HCT116 (cell line): ENCODE measurements around the gene GNAT2. TPM values are rescaled to one million over a fixed set of nuclear protein-coding genes. Genes with fewer than 3 reads are reported as not detected.

Experiments
- ATAC-seq: fragments of 200-7000 bp; cut with Tn5 transposase; 2 replicates; pipeline ENCODE4 v1.9.1; 2020; ENCODE audit warnings: mild to moderate bottlenecking, moderate library complexity
- BruUV-seq: library from RNA; stranded (reverse); fragments of 400-500 nt; replicated peaks from 2 replicates; lab custom pipeline; 2021; lab: Mats Ljungman, UMichigan
- CTCF ChIA-PET: fragments of 300-600 bp; sonication (Branson Sonifier 250); formaldehyde crosslinking; loops from one replicate; lab custom pipeline; 2021; ENCODE audit warnings: antibody characterized with exemption; lab: Charles Lee
- POLR2A ChIA-PET: fragments of 300-600, 350-600 bp; sonication (Branson Sonifier 250); formaldehyde crosslinking; loops from one replicate; lab custom pipeline; 2021; ENCODE audit warnings: antibody characterized with exemption; lab: Charles Lee
- RAD21 ChIA-PET, 2 experiments: fragments of 300-600 bp; sonication (Branson Sonifier 250); formaldehyde crosslinking; loops; one replicate each; lab custom pipeline; 2023; ENCODE audit warnings: low total read pairs in 2 of 2; ENCODE audit not compliant: uncharacterized antibody in 2 of 2, unreplicated experiment in 2 of 2, low non-redundant PET in 1 of 2; lab: Charles Lee
- DNase-seq: peaks from one replicate; pipeline ENCODE4 v3.0.0-alpha.2; 2010; ENCODE audit warnings: low read depth, low spot score
- H2AFZ ChIP-seq: fragments of 200-600 bp; shearing (Covaris generic), sonication (generic); 2 replicates; pipeline ENCODE4 v1.6.1; 2017; ENCODE audit warnings: low read depth, mixed run types, mixed read lengths, antibody characterized with exemption, low read length; ENCODE audit not compliant: poor library complexity, severe bottlenecking
- H3K27ac ChIP-seq: 2 replicates; pipeline ENCODE4 v1.5.1; 2012; ENCODE audit warnings: low read depth, low read length
- H3K27me3 ChIP-seq: fragments of 200-600 bp; sonication (generic); 2 replicates; pipeline ENCODE4 v1.6.1; 2016; ENCODE audit warnings: mixed run types, low read length, mixed read lengths; ENCODE audit not compliant: insufficient read depth
- H3K36me3 ChIP-seq, 2 experiments: fragments of 200-500 bp in 1 of 2; fragments of 200-600 bp in 1 of 2; sonication (Bioruptor generic) in 1 of 2; sonication (generic) in 1 of 2; 2 replicates each; pipeline versions ENCODE4 v1.5.1 to v1.6.1; 2014 to 2016; ENCODE audit warnings: low read length in 2 of 2, inconsistent platforms in 1 of 2, mixed read lengths in 1 of 2, mixed run types in 1 of 2; ENCODE audit not compliant: insufficient read depth in 2 of 2, control insufficient read depth in 1 of 2
- H3K4me1 ChIP-seq, 2 experiments: fragments of 200-600 bp in 1 of 2; sonication (generic) in 1 of 2; 2 replicates each; pipeline versions ENCODE4 v1.5.1 to v1.6.1; 2012 to 2017; ENCODE audit warnings: low read length in 2 of 2, inconsistent platforms in 1 of 2, mild to moderate bottlenecking in 1 of 2, mixed read lengths in 1 of 2, mixed run types in 1 of 2, moderate library complexity in 1 of 2; ENCODE audit not compliant: insufficient read depth in 2 of 2, control insufficient read depth in 1 of 2
- H3K4me2 ChIP-seq: fragments of 200-600 bp; sonication (generic); 2 replicates; pipeline ENCODE4 v1.6.1; 2017; ENCODE audit warnings: mixed run types, low read length, mixed read lengths
- H3K4me3 ChIP-seq, 2 experiments: fragments of 200-600 bp in 1 of 2; sonication (generic) in 1 of 2; replicated peaks in 1 of 2; 2 replicates each; pipeline ENCODE4 v1.5.1; 2011 to 2016; ENCODE audit warnings: low read length in 2 of 2, control low read depth in 1 of 2, low read depth in 1 of 2, mild to moderate bottlenecking in 1 of 2, mixed read lengths in 1 of 2, mixed run types in 1 of 2
- H3K79me2 ChIP-seq: fragments of 200-600 bp; sonication (generic); 2 replicates; pipeline ENCODE4 v1.6.1; 2017; ENCODE audit warnings: mild to moderate bottlenecking, mixed run types, low read length, moderate library complexity, mixed read lengths; ENCODE audit not compliant: insufficient read depth
- H3K9ac ChIP-seq: fragments of 200-600 bp; sonication (generic); 2 replicates; pipeline ENCODE4 v1.6.1; 2016; ENCODE audit warnings: low read length, mixed read lengths
- H3K9me2 ChIP-seq: fragments of 200-600 bp; sonication (generic), shearing (Covaris generic); 2 replicates; pipeline ENCODE4 v1.6.1; 2017; ENCODE audit warnings: mixed run types, mild to moderate bottlenecking, moderate library complexity; ENCODE audit not compliant: insufficient read depth
- H3K9me3 ChIP-seq, 2 experiments: fragments of 200-500 bp in 1 of 2; fragments of 200-600 bp in 1 of 2; sonication (Bioruptor generic) in 1 of 2; sonication (generic) in 1 of 2; 2 replicates each; pipeline ENCODE4 v1.6.1; 2014 to 2017; ENCODE audit warnings: low read length in 2 of 2, mixed read lengths in 2 of 2, inconsistent platforms in 1 of 2, low read depth in 1 of 2, mild to moderate bottlenecking in 1 of 2, mixed run types in 1 of 2, moderate library complexity in 1 of 2; ENCODE audit not compliant: control insufficient read depth in 1 of 2, insufficient read depth in 1 of 2
- H4K20me1 ChIP-seq: fragments of 200-600 bp; sonication (generic), shearing (Covaris generic); 2 replicates; pipeline ENCODE4 v1.6.1; 2017; ENCODE audit warnings: mixed run types, mild to moderate bottlenecking, moderate library complexity; ENCODE audit not compliant: insufficient read depth
- ATF3 ChIP-seq: IDR thresholded peaks from 2 replicates; pipeline ENCODE4 v1.6.1; 2012
- CBX3 ChIP-seq: IDR thresholded peaks from 2 replicates; pipeline ENCODE4 v1.6.1; 2012; ENCODE audit warnings: low read depth
- CEBPB ChIP-seq: IDR thresholded peaks from 2 replicates; pipeline ENCODE4 v1.6.1; 2012; ENCODE audit warnings: low read depth
- CTCF ChIP-seq, 3 experiments: fragments of 200-600 bp in 1 of 3; sonication (generic) in 1 of 3; IDR thresholded peaks in 2 of 3; conservative IDR thresholded peaks in 1 of 3; 2 replicates each; pipeline ENCODE4 v1.5.1; 2012 to 2017; ENCODE audit warnings: low read depth in 2 of 3, low read length in 2 of 3, antibody characterized with exemption in 1 of 3, borderline replicate concordance in 1 of 3, control low read depth in 1 of 3, mild to moderate bottlenecking in 1 of 3, mixed read lengths in 1 of 3, mixed run types in 1 of 3, moderate library complexity in 1 of 3; ENCODE audit not compliant: insufficient read depth in 1 of 3
- EZH2 ChIP-seq: fragments of 200-600 bp; sonication (generic); IDR thresholded peaks from 2 replicates; pipeline ENCODE4 v1.6.1; 2017; ENCODE audit warnings: antibody characterized with exemption, mixed run types
- FOSL1 ChIP-seq: IDR thresholded peaks from 2 replicates; pipeline ENCODE4 v1.6.1; 2012; ENCODE audit warnings: low read depth
- JUND ChIP-seq: IDR thresholded peaks from 2 replicates; pipeline ENCODE4 v1.6.1; 2012
- POLR2AphosphoS5 ChIP-seq: IDR thresholded peaks from 2 replicates; pipeline ENCODE4 v1.6.1; 2011; ENCODE audit warnings: mild to moderate bottlenecking, low read depth, low read length, moderate library complexity
- RAD21 ChIP-seq: IDR thresholded peaks from 2 replicates; pipeline ENCODE4 v1.6.1; 2012; ENCODE audit warnings: low read depth, mild to moderate bottlenecking
- ZBTB33 ChIP-seq: IDR thresholded peaks from 2 replicates; pipeline ENCODE4 v1.6.1; 2011; ENCODE audit warnings: mild to moderate bottlenecking, low read length, moderate library complexity; ENCODE audit not compliant: insufficient replicate concordance; ENCODE audit errors: extremely low read depth
- ZFX ChIP-seq: fragments of 450-650 bp; IDR thresholded peaks from 2 replicates; pipeline ENCODE4 v1.6.1; 2017
- intact Hi-C: fragments of 100-400 bp; cut with micrococcal nuclease; formaldehyde crosslinking; loops from 2 replicates; pipeline ENCODE4 v1.10.0; 2022
- total RNA-seq: library from RNA; stranded (reverse); gene quantifications from one replicate; pipeline ENCODE4 v1.2.1, GENCODE V29; 2021; ENCODE audit not compliant: unreplicated experiment

GNAT2 gene
- total RNA-seq, 1 experiment from 2014 or later: 0.76 TPM

DNA sequence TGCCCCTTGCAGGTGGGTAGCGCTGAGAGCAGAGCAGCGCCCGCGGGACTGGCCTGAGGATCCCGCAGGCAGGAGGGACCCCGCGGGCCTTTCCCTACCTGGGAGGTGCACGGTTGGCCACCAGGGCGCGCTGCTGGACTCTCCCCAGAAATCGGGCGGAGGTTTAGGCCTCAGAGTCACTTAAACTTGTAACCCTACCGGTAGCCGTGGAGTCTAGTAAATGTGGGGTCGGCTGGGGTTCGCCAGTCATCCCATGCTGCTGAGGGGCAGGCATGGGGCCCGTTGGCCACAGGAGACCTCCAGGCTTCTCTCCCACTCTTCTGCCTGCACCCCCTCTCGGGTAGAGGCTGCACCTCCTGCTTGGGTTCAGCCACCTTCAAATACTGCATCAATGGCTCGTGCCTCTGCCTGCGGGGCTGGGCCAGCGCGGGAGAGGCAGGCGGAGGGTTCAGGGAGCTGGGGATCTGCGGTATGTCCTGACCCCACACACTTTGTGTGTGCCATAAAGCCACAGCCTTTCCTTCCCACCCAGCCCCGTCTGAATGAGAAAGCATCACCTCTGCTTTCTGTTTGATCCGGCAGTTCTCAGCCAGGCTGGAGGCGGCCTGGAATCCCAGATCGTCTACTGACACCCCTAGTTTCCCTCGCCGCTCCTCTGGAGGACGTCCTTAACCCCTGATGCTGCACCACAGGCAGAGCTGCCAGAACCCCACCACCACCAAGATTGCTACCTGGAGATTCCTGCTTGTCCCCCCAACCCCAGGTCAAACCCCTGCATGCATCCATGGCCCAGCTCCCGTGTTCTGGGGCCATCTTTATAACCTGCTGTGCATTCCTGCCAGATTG lies 24.2 kb upstream of the GNAT2 start:
- peaks cover 2 to 17% of the 10 kb centered on the region in 2 experiments for H3K4me1 ChIP-seq
- H3K4me2 ChIP-seq: peak overlapping the region; percentile 58
- no peaks in the 10 kb centered on the region for H3K27me3 ChIP-seq
- H3K36me3 ChIP-seq: no peaks in the 10 kb centered on the region
- H4K20me1 ChIP-seq: no peaks in the 10 kb centered on the region
- CTCF ChIA-PET: interaction anchor here (0.9 to 1.0 kb wide), 2 partner anchors 9 to 272 kb away, joined by 3 read pairs; no protein-coding TSS in a partner anchor
- ATAC-seq (peak; percentile 95), DNase-seq (peak; percentile 60)
- POLR2A ChIA-PET: no interaction called here
- no peaks in the 10 kb centered on the region for H3K9me3 ChIP-seq
- H3K9me2 ChIP-seq: no peaks in the 10 kb centered on the region
- intact Hi-C loops: loop anchor here (1.0 kb wide), 1 partner anchor 341 kb away; the partner anchor contains the start of gene AHCYL1
- RAD21 ChIA-PET: no interaction called here
- peak overlapping the region; percentile 16 to 19; a peak in 3 of 4 replicates for H3K4me3 ChIP-seq
- no TSS peak for BruUV-seq
- peak overlapping the region; percentile 64 for H2AFZ ChIP-seq
- no peaks in the 10 kb centered on the region for H3K79me2 ChIP-seq
- no peak overlapping the region; the same call in 1 of the 2 replicates for H3K27ac ChIP-seq
- H3K9ac ChIP-seq: no peak overlapping the region
- TF ChIP-seq RAD21 (peak; percentile 83), ZFX (peak; percentile 60; the same call in 1 of the 2 replicates), JUND (no peak), CTCF (IDR thresholded peaks at IDR 0.05 in 2 of 3, conservative IDR thresholded peaks at IDR 0.05 in 1 of 3; ENCODE audit: borderline replicate concordance in 1 of 3, insufficient read depth in 1 of 3, low read depth in 2 of 3, low read length in 2 of 3) (peak; percentile 87 to 93 (median 89))

- H3K4me1 ChIP-seq: peaks cover 2 to 17% of the 10 kb centered on the region in 2 experiments
- peak overlapping the region; percentile 64 for H2AFZ ChIP-seq
- H3K4me3 ChIP-seq: no peak overlapping the region
- no peaks in the 10 kb centered on the region for H3K27me3 ChIP-seq
- ChIA-PET POLR2A (no interaction called here), RAD21 (no interaction called here), CTCF (interaction anchor here (0.7 to 1.0 kb wide), 3 partner anchors 10 to 273 kb away, joined by 3 to 5 read pairs (median 3); no protein-coding TSS in a partner anchor)
- H3K4me2 ChIP-seq: peak overlapping the region; percentile 58; the same call in 1 of the 2 replicates
- no peak overlapping the region for H3K9ac ChIP-seq
- no peaks in the 10 kb centered on the region for H4K20me1 ChIP-seq
- no peaks in the 10 kb centered on the region for H3K9me2 ChIP-seq
- H3K27ac ChIP-seq: no peak overlapping the region
- no peaks in the 10 kb centered on the region for H3K36me3 ChIP-seq
- ATAC-seq: no peak
- BruUV-seq: no TSS peak
- intact Hi-C loops: loop anchor here (1.0 kb wide), 1 partner anchor 342 kb away; the partner anchor contains the start of gene AHCYL1
- H3K79me2 ChIP-seq: no peaks in the 10 kb centered on the region
- H3K9me3 ChIP-seq: no peaks in the 10 kb centered on the region
- DNase-seq: no peak
- TF ChIP-seq CTCF (IDR thresholded peaks at IDR 0.05 in 2 of 3, conservative IDR thresholded peaks at IDR 0.05 in 1 of 3; ENCODE audit: borderline replicate concordance in 1 of 3, insufficient read depth in 1 of 3, low read depth in 2 of 3, low read length in 2 of 3) (no peak), CEBPB (no peak), EZH2 (no peak), FOSL1 (no peak), ZBTB33 (no peak), POLR2AphosphoS5 (no peak), CBX3 (no peak), RAD21 (no peak), ATF3 (no peak)
Measured at GRCh38 chr1:109642626-109643025, 23.2 kb upstream of the GNAT2 start.
